Mesothelial cell of epicardium (in vitro differentiated cells): ENCODE measurements around the gene EWSR1. TPM values are rescaled to one million over a fixed set of nuclear protein-coding genes. Genes with fewer than 3 reads are reported as not detected.

Experiments used
- DNase-seq, 2 experiments: peaks; one replicate each; pipeline ENCODE4 v3.0.0; 2021; ENCODE audit warnings: low spot score in 2 of 2; ENCODE audit not compliant: unreplicated experiment in 2 of 2
- H3K27ac Mint-ChIP-seq: 2 replicates; pipeline ENCODE4 v1.8.0; 2021; ENCODE audit warnings: mixed read lengths
- H3K27me3 Mint-ChIP-seq: 2 replicates; pipeline ENCODE4 v1.8.0; 2021; ENCODE audit warnings: low read depth, mixed read lengths
- H3K36me3 Mint-ChIP-seq: 2 replicates; pipeline ENCODE4 v1.8.0; 2021; ENCODE audit warnings: mixed read lengths
- H3K4me1 Mint-ChIP-seq: 2 replicates; pipeline ENCODE4 v1.8.0; 2021; ENCODE audit warnings: mixed read lengths
- H3K4me3 Mint-ChIP-seq: 2 replicates; pipeline ENCODE4 v1.8.0; 2021; ENCODE audit warnings: mild to moderate bottlenecking, moderate library complexity, mixed read lengths
- H3K9me3 Mint-ChIP-seq: 2 replicates; pipeline ENCODE4 v1.8.0; 2021; ENCODE audit warnings: mixed read lengths
- CTCF ChIP-seq: fragments of 200-600 bp; sonication (generic); IDR thresholded peaks from one replicate; pipeline ENCODE4 v1.5.0; 2021; ENCODE audit warnings: antibody characterized with exemption; ENCODE audit not compliant: unreplicated experiment
- total RNA-seq: library from RNA; stranded (reverse); gene quantifications from 3 replicates; pipeline ENCODE4 v1.2.1, GENCODE V29; 2021

The EWSR1 gene
- total RNA-seq, 1 donor from 2014 or later, result 381 TPM

DNA sequence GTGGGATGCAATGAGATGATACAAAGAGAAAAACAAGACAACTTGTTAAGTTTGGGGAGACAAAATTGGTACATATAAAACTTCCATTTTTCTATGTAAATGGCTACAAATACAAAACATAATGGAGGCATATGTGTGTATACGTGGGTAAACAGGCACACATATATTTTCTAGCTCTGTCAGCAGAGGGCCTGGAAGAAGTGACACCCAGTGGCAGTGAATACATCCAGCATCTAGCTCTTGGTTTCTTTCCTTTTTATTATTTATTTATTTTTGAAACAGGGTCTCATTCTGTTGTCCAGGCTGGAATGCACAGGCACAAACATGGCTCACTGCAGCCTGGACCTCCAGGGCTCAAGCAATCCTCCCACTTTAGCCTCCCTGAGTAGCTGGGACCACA is 52.5 kb downstream of the EWSR1 start:
- Mint-ChIP-seq H3K36me3 (no peaks in the 10 kb centered on the region), H3K9me3 (no peaks in the 10 kb centered on the region), H3K27ac (no peak overlapping the region), H3K4me3 (no peak overlapping the region), H3K27me3 (peaks cover 19% of the 10 kb centered on the region), H3K4me1 (peaks cover 1% of the 10 kb centered on the region)
- no peak for DNase-seq
- TF ChIP-seq CTCF, result no peak

DNA sequence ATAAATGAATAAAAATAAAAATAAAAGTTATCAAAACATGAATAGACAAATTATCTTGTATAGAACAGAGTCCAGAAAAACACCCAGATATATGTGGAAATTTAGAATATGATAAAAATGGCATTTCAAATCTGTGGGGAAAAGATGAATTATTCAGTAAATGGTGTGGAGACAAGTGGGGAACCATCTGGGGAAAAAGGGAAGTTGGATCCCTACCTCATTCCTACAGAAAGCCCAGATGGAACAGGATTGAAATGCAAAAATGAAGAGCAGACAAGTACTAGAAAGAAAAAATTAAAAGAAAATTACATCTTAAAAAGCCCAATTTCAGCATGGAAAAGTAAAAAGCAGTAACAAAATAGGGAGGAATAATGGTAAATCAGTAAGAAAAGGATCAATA is 55.6 kb downstream of the EWSR1 start:
- Mint-ChIP-seq H3K27me3 (no peaks in the 10 kb centered on the region), H3K27ac (no peak overlapping the region), H3K4me3 (no peak overlapping the region), H3K4me1 (no peaks in the 10 kb centered on the region), H3K9me3 (no peaks in the 10 kb centered on the region), H3K36me3 (peaks cover 3% of the 10 kb centered on the region)
- TF ChIP-seq CTCF, result no peak
- DNase-seq, result no peak

GRCh38 chr22:29325356-29325755 is 57.3 kb downstream of the EWSR1 start:
- H3K27ac Mint-ChIP-seq, result no peak overlapping the region

GRCh38 chr22:29325785-29326315 is 57.8 kb downstream of the EWSR1 start:
- DNase-seq, result no peak
- Mint-ChIP-seq H3K9me3 (no peaks in the 10 kb centered on the region), H3K4me3 (no peak overlapping the region), H3K36me3 (peaks cover 5% of the 10 kb centered on the region), H3K27ac (no peak overlapping the region), H3K4me1 (peaks cover 5% of the 10 kb centered on the region), H3K27me3 (no peaks in the 10 kb centered on the region)
- TF ChIP-seq CTCF, result no peak

More at GRCh38 chr22:29325356-29325755, 57.3 kb downstream of the EWSR1 start:
- no peak for TF ChIP-seq CTCF
- peaks cover under 1% of the 10 kb centered on the region for H3K4me1 Mint-ChIP-seq
- no peaks in the 10 kb centered on the region for H3K27me3 Mint-ChIP-seq
- no peak overlapping the region for H3K4me3 Mint-ChIP-seq
- no peak for DNase-seq
- no peaks in the 10 kb centered on the region for H3K9me3 Mint-ChIP-seq
- H3K36me3 Mint-ChIP-seq, result peaks cover 5% of the 10 kb centered on the region

GRCh38 chr22:29326481-29326880 is 58.4 kb downstream of the EWSR1 start:
- no peaks in the 10 kb centered on the region for H3K27me3 Mint-ChIP-seq
- no peaks in the 10 kb centered on the region for H3K9me3 Mint-ChIP-seq
- H3K27ac Mint-ChIP-seq, result no peak overlapping the region
- no peak for TF ChIP-seq CTCF
- peaks cover 5% of the 10 kb centered on the region for H3K36me3 Mint-ChIP-seq
- peaks cover 7% of the 10 kb centered on the region for H3K4me1 Mint-ChIP-seq
- H3K4me3 Mint-ChIP-seq, result no peak overlapping the region
- DNase-seq, result no peak
